Activated CD8-positive, alpha-beta memory T cell treated with anti-CD3 and anti-CD28 coated beads for 24 hours (primary cell): Measurements from ENCODE around the gene EFNA5.

Source experiments
- DNase-seq: peaks from one replicate; pipeline ENCODE4 v3.0.0-alpha.2; 2020

Gene EFNA5

DNA sequence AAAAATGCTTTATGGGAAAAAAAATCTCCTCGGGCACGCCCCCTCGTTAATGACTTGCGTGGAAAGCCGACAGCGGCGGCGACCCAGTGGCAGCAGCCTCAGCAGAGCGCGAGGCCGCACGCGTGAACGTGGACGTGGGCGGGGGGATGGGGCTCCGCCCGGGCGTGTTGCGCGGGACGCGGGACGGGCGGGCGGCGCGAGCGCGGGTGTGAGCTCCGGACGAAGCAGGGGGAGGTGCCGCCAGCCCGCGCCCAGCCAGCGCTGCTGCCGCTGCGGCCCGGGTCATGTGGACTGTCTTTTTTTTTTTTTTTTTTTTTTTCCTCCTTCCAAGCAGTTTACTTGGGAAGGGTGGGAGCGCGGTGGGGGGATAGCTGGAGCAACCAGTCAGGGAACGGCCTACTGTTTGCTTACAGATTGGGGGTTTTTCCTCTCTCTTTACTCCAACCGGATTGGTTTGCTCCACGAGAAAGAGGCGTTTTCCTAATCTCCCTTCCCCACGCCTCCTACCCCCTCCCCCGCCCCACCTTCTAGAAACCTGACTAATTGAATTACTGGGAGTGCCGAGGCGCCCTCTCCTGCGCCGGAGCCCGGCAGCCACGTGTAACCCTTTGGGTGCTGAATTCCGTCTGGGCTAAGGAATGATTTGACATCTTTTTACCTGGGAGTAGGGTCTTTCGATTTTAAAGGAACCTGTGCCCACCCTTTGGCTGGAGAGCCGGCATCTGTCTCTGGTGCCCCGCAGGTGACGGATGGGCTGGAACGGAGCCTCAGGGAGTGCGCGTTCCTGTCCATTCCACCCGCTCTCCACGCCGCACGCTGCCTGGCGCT lies 1.7 kb upstream of the EFNA5 start:
- peak; percentile 59 for DNase-seq

DNA sequence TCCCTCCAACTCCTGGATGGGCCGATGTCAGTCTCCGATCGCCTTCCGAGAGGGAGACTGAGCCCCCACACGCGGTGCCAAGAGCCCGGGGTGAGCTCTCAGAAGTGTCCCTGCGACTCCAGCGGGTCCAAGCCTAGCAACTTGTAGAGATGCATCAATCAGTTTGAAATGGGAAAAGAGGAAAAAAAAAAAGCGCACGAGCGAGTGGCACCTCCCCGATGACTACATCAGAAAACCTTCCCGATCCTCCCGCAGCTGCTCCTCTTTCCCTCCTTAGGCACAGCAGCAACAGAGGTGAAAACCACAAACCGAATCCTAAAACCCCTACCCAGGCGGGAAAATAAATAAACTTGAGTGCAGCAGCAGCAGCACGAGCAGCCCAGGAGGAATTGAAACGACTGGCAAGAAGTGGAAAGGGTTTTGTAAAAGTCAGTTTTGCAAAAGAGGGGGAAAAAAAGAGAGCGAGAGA lies 1.0 kb upstream of the EFNA5 start:
- DNase-seq, result no peak

DNA sequence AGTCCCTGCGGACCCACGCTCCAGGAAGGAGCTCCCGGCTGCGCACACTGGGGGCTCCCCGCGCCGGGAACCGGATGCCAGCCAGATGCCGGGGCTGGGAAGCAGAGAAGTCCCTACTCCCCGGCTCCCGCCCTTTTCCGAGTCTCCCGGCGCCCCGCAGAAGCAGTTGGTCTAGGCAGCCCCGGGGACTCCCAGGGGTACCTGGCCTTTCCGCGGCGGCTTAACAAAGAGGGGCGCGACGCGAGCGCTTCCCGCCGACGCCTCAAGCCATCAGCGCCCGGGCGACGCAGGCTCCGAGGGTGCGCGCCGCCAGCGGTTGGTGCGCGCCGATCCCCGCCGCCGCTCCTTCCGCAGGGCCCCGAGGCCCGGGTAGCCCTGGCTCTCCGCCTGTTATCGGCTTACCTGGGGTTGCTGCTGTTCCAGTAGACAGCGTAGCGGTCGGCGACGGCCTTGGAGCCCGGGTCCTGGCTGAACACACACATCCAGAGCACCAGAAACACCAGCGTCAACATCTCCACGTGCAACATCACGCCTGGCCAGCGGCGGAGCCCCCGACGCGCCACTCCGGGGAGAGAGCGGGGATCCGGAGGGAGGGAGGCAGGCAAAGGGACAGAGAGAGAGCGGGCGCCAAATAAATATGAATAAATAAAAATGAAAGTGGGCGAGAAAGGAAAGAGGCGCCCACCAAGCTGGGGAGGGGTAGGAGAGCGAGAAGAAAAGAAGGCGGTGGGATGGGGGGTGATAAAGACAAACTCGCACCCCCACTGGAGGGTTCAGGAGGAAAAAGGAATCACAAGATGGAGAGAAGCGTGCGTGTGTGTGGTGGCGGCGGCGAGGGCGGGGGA lies 428 bp downstream of the EFNA5 start:
- peak; percentile 62 for DNase-seq

DNA sequence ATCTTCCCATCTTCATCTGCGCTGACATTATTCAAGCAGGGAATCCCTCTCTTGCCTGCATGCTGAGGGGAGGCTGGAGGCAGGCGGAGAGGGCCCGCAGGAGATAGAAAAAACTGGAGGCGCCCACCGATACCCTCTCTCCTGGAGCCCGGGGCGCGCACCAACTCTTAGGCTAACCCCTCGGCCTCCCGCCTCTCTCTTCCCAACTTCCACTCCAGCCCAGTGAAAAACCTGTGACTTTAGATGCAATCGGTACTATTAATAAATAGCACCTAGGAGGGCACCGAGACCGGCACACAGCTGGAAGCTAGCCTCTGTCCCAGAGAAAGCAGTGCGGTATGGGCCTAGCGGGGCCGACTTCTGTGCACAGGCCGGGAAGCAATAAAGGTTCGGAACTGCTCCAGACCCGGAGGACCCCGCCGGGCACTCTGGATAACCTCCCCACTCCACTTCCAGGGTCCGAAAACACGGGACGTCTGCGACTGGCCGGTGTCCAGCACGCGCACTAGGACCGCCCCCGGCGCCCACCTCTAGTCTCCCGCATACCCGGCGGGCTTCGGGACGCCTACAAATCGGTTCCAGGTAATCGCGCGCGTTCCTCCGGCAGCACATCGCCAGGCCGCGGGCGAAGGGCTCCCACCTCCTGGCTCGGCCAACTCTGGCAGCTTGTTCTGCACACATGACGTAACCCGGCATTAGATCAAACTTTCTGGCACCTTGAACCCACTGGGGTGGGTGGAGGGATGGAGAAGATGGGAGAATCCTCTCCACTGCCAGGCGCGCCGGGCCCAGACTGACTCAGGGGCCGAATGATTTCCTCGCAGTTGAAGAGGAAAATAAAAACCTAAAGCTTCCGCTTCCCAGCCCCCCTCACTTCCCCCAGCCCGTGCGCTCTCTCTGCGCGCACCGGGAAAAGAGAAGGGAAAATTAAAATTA lies 1.4 kb downstream of the EFNA5 start:
- no peak for DNase-seq

DNA sequence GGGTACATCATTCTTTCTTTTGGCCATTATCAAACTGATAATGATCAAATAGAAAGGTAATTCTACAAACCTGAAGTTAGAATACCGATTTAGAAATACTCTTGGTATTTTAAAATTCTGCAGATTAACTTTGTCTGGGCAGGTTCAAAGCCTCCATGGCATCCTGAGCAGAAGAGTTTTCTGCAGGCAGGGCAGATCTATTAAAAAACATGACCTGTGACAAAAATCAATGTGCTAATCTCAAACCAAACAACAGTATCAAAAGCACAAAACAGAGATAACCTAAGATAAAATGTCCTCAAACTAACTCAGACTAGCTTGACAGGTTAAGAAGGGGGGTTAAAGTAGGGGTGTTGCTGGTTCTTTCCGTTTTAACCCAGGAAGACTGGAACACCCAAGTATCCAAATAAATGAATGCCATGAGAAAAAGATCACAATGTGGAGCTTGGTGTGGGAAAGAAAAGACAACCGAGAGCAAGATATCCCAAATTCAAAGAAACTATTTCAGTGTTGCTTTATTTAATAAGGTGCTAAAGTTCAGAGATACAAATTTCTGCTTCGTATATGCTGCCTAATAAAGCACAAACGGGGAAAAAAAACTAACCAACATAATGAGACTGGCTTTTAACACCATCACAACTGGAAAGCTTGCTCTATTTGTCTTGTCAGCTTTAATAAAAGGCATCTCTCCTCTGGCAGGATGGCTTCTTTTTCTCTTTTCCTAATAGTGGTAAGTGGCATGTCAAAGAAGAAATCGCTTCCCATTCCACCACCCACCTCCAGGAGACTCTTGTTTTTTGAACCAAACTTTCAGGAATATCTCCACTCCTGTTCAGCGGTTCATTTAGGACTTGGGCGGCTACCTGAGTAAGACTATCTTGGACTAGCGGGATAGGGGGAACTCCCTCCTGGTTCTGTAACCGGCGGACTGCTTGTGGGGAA lies 2.3 kb downstream of the EFNA5 start:
- no peak for DNase-seq

DNA sequence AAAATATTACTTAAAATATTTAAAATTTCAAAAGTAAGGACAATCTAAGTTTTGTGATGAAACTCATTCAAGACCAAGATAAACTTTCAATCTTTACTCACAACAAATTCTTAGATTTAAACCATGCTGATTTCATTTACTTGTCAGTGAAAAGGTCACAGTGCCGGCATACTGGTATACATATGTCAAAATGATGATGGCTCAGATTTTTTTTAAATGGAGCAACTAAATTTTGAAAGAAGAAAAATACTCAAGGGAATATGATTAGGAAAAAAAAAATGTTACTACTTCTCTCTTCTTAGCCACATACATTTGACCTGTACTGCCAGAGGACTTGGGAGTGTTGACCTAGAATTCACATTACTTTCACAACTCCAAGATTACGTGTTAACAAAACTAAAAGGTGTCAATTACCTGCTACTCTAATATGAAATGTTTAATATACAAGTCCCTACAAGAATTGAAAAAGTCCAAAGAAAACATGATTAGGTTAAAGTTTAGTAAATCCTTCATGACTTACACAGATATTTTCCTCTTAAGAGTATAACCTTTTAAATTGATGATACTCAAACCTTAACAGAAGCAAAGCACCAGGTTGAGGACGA lies 4.6 kb downstream of the EFNA5 start:
- no peak for DNase-seq

DNA sequence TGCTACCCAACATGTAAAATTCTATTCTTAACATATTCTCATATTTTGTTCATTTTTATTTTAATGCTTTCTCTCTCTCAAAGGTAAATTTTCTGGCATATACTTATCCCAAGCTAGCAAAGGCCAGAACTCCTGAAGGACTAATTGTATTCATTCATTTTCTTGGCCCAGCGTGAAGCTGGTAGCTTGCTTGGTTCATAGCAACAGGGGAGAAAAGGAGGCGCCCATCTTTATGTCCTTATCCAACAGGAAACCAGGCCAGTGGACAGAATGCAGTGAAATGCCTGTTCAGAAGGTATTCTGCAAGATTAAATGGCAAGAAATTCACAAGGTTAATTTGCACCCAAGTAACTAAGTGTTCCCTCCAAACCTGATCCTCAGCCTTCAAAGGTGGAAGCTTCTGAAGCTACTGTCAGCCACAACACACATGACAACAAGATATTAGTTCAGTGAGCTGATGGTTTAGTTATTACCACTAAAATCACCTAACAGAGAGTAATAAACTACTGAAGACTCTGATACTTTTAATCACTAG lies 5.6 kb downstream of the EFNA5 start:
- DNase-seq, result no peak

DNA sequence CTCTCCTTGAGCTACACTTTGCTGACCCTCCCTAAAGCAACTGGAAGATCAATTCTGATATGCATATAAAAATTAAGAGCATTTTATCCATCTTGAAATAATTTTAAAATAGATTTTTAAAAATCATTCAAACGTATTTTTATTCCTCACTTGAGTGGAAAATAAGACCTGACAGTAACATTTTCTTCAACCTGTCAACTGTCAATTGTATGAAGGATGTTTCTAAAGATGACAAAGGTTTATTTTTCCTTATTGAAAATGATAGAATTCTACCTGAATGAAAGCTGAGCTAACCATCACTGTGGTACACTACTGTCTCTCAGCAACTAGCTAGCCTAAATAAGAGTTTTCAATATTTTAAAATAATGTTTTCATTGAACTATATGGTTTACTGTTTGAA lies 7.0 kb downstream of the EFNA5 start:
- no peak for DNase-seq

DNA sequence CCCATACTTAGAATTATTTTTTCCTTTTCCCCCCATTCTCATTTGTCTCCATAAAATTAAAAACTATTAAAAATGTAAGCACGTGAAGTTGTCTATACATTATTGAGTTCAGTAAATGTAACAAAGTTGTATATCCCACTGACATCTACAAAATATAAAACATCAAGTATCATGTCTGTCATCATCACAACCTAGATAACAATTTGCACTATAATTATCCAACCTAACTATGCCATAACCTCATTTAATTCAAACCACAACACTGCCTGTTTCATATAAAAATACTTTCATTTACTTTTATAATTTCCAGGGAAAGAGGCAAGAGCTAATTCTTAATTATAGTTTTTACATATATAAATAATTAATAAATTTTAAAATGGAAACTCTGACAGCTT lies 9.1 kb downstream of the EFNA5 start:
- no peak for DNase-seq

DNA sequence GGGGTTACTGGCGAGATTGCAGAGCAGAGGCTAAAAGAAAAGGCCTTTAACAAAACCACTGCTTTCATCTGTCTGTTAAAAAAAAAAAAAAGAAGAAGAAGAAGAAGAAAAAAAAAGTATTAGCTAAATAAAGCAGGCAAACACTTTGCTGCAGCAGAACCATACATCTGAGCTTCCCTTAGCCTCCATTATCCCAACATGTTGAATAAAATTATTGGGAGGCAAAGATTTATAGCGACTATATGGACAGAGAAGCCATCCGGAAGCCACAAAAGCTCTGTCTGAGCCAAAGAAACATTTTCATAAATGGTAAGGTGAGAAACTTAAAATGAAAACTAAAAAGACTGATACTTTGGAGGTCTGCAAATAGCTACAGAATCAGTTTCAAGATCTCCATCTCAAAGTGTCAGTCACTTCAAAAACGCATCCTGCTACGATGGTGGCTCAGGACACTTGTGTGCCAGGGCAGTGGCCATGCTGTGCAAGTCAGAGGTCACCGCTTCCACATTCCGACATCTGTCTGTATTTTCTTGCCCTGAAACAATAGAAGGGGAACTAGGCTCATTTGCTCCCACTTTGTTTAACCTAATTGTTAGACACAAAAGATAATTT lies 9.6 kb downstream of the EFNA5 start:
- DNase-seq, result no peak

DNA sequence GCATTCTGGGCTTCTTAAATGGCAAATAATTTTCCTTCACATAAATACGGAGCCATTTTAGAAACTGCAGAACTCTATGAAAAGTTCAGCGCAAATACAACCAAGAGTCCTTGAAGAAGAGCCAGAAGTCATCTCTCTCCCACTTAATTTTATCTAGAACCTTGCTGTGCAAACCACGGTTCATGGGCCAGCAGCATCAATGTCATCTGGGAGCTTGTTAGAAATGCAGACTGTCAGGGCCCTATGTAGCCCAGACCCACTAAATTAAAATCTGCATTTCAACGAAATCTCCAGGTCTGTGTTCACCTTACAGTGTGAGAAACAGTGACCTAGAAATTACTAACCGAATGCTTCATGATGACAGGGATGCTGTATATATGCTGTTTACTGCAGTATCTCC lies 12.2 kb downstream of the EFNA5 start:
- no peak for DNase-seq

DNA sequence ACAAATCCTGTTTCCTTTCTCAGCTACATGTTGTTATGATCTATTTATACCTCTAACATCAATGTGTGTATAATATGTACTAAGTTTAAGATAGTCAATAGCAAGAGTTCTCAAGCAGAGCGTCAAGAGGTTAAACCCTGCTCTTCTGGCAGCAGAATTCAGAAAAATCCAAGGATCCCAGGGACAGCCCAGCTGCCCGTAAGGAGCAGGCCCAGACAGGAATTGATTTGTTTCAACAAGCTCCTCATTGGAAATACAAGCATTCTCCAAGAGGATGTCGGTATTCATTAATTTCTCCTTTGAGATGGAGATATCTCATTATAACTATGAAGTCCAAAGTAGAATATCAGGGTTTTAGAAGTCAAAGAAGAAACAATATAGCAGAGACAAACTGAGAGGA lies 14.9 kb downstream of the EFNA5 start:
- DNase-seq, result no peak

DNA sequence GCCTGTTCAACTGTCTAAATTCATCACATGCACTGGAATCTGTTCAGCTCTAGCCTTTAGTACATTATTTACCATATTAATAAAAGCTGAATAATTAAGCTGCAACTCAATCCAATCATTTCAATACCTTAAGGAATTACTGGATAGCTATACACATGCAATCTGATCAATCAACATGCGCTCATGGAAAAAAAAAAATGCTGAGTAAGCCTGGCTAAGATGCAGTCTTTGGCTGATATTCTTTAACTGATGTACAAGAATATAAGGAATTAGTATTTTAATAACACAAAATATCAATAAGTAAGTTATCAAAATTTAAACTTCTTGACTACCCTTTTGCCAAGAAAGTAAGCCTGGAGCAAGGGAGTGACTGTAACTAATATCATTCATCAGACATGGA lies 15.9 kb downstream of the EFNA5 start:
- no peak for DNase-seq

DNA sequence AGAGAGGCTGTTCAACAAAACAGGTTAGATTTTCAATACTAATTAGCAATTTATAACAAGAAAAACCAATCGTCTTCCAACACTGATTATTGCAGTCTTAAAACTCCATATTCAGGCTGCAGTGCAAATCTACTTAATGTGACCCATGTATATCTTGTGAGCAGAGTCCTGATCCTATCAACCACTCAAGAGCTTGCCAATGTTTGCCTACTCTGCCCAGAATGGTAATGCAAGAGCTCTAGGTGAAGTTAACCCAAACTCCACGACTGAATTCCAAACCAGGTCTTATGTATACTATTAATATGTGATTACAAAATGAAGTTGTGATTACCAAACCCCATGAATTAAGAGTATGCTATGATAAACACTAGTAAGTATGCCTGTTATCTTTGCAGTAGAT lies 17.1 kb downstream of the EFNA5 start:
- no peak for DNase-seq

DNA sequence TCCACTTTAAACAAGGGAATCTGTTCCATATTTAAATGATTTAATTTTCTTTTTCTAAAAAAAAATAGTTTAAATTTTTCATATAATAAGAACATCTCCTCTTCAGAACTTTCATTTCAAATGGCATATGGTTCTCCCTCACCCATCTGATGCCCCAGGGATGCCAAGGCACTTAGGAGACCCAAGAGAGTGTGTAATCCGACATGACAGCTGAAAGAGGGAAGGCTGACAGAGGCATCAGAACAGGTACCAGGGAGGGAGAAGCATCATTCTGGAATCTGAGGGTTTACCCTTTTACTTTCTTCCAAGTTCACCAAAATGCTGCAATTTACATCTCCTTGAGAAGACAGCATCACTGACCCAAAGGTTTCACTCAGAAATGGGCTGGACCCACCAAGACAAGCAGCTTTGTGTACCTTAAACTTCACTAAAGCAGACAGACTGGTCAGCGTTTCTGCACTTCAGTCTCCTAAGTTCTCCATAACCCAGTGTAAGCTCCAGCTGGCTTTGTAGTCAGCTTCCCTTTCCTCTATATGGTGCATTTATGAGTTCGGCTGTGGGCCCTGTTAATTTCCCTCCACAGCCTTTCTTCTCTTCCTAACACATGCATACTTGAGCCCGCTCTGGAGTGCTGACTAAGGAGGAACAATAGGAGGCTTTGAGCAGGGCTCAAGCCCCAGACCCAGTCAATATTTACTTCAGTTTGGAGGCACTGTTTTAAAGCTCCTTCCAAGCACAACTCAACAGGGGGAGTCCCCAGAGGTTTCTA lies 17.7 kb downstream of the EFNA5 start:
- no peak for DNase-seq

DNA sequence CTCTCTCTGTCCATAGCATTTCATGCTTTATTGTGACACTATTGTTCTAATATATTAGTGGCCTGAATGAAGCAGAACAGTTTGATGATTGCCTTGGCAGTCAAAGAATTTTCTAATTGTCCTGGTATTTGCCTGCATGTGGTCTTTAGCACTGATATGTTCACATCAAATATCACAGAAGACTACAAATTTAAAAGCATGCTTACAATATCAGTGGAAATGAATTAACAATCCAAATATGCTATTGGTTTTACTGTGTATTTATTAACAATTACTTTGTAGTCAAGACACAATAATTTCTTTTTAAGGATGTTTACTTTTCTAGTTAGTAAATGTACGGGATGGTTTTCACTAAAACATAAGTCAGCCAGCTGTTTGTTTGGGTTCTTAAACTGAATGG lies 18.3 kb downstream of the EFNA5 start:
- no peak for DNase-seq

DNA sequence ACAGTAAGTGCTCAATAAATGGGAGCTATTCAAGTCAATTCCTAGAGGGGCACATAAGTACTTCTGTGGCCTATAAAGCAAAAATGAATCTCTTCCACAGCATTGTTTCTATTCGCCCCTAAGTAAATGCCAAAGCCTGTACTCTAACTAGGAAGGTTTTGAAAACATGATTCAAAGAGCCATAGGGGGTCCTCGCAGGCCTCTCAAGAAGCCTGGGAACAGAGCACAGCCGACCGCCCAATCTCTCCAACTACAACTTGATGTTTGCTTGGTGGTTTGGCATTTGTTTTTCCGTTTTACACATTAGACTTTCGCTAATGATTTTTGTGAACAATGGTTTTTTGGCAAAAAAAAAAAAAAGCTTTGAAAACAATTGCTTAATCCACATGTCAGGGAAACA lies 19.4 kb downstream of the EFNA5 start:
- DNase-seq, result no peak

DNA sequence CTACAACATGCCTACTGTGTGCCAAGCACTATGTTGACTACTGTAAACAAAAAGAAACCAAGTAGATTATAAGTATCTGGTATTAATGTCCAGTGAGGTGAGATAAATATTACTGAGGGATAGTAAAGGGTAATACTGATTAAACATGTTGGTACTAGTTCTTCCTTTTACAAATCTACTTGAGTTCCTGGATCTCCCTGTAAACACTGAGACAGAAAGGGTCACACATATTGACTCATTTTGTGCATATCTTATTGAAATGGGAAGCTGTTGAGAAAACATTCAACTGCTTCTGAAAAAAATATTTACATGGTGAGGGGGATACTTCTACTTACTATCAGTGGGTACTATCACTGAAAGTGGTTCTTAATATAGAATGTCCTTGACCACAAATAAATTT lies 24.3 kb downstream of the EFNA5 start:
- no peak for DNase-seq

DNA sequence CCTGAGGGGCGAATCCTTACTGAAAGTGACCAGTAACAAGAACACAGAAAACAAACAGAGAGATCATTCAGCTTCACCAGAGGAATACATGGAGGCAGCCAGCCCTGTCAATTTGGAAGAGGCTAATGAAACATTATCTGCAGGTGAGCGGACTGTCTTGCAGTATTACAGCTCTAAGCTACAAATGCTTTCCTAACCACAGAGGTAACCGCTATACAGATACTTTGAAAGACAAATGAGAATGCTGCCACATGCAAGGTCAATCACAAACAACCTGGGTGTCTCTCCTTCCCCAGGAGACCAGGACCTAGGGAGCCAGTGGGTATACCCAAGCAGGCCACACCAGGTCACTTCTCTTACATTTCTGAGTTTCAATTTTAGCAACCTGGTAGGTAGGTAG lies 30.2 kb downstream of the EFNA5 start:
- DNase-seq, result no peak

DNA sequence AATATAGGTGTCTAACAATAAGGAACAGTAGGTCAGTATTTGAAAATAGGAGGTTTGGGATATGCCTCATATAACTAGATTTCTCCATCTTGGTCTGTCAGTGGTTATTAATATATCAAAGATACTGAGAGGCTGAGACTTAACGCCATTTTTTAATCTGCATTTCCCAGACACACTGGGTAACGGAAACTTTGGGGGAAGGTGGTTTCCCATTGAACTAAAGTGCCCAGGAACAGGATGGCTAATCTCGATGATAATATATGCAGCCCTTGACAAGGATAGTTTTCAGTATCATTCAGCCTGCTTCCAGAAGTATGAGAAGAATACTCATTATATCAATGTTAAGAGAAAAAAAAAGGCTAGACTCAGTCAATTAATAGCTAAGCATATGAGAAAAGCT lies 30.7 kb downstream of the EFNA5 start:
- DNase-seq, result no peak
